Activated T-helper 1 cell treated with anti-CD3 and anti-CD28 coated beads, Interleukin-12 subunit alpha, Interleukin-12 subunit beta, Interleukin-2, Interleukin-4 antibody, amounts not matched to agents 30 ng/mL and 10 ng/mL and 1 ng/mL, durations not matched to agents 14 hours and 24 hours and 36 hours (primary cell): ENCODE results near the gene AUTS2. TPM values are rescaled to one million over a fixed set of nuclear protein-coding genes. Genes with fewer than 3 reads are reported as not detected.

Experiments
- DNase-seq: peaks from one replicate; pipeline ENCODE4 v3.0.0; 2021; ENCODE audit warnings: low spot score
- H3K27ac Mint-ChIP-seq: one replicate; pipeline ENCODE4 v1.8.0; 2021; ENCODE audit warnings: mild to moderate bottlenecking, mixed read lengths
- H3K27me3 Mint-ChIP-seq: one replicate; pipeline ENCODE4 v1.8.0; 2022; ENCODE audit warnings: mild to moderate bottlenecking, moderate library complexity, mixed read lengths; ENCODE audit not compliant: insufficient read depth
- H3K36me3 Mint-ChIP-seq: one replicate; pipeline ENCODE4 v1.8.0; 2021; ENCODE audit warnings: low read depth, mixed read lengths
- H3K4me1 Mint-ChIP-seq: one replicate; pipeline ENCODE4 v1.8.0; 2021; ENCODE audit warnings: low read depth, mixed read lengths
- H3K4me3 Mint-ChIP-seq: one replicate; pipeline ENCODE4 v1.8.0; 2021; ENCODE audit warnings: mild to moderate bottlenecking, moderate library complexity, mixed read lengths
- H3K9me3 Mint-ChIP-seq: one replicate; pipeline ENCODE4 v1.8.0; 2021; ENCODE audit warnings: mixed read lengths
- intact Hi-C: fragments of 100-400 bp; cut with micrococcal nuclease; formaldehyde crosslinking; loops from one replicate; pipeline ENCODE4 v1.15.1; 2024
- total RNA-seq: library from RNA; stranded (reverse); gene quantifications from 2 replicates; pipeline ENCODE4 v1.2.3, GENCODE V29; 2022

Gene AUTS2
- total RNA-seq, 1 donor from 2014 or later = 2.7 TPM

DNA sequence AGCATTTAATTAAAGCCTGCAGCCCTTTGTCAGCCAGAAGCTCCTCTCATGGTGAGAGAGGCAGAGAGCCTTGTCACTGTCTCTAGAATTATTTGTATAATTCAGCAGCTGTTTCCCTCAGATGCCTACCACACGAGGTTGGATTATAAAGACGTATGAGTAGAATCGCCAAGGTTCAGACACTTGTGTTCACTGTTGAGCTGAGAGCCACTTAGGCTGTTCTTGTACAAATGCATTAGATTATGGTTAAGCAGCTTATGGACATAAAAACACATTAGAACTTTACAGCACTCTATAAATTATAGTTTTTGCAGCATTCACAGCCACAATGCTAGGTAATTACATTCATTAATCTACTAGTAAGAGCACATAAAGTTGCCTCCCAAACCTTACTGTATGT lies 282.6 kb downstream of the AUTS2 start:
- Mint-ChIP-seq H3K4me1 (no peaks in the 10 kb centered on the region), H3K36me3 (no peaks in the 10 kb centered on the region), H3K9me3 (no peaks in the 10 kb centered on the region), H3K4me3 (no peak overlapping the region), H3K27me3 (no peaks in the 10 kb centered on the region), H3K27ac (no peak overlapping the region)
- no peak for DNase-seq
- intact Hi-C loops = no loop called here

DNA sequence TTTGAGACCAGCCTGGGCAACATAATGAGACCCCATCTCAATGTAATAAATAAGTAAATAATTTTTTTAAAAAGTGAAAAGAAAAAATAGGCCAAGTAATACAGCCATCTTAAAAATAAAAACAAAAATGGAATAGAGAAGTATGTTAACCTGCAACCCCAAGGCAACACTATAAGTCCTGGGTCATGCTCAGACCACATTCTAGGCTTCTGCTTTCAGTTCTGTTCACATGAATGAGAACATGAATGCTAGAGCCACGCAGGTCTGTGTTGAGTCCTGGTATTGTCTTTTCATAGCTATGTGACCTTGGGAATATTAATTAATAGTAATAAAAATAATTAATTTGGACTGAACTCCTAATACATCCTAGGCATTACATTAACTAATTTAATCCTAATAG lies 284.0 kb downstream of the AUTS2 start:
- DNase-seq = no peak
- H3K27me3 Mint-ChIP-seq = no peaks in the 10 kb centered on the region
- H3K4me1 Mint-ChIP-seq = no peaks in the 10 kb centered on the region
- H3K36me3 Mint-ChIP-seq = no peaks in the 10 kb centered on the region
- H3K9me3 Mint-ChIP-seq = no peaks in the 10 kb centered on the region
- H3K4me3 Mint-ChIP-seq = no peak overlapping the region
- H3K27ac Mint-ChIP-seq = no peak overlapping the region
- intact Hi-C loops = no loop called here

DNA sequence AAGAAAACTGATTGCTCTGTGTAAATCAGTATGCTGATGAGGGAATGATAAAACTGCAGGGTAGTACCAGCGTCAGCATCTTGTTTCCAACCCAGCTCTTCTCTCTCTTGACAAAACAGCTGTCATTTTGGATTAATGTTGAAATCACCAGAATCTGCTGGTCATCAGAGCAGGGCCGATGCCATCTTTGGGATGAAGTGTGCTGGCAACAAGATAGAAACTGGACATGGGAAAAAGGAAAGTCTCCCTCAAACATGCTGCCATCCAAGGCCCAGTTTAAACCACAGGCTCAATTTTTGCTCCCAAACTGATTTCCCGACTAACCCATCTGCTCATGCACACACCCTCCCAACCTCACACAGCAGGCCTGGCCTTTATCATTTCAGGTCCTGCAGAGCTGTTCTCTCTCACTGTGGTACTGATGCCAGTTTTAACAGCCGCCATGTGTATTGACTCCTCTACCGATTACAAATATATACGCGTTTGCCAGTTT lies 285.2 kb downstream of the AUTS2 start:
- Mint-ChIP-seq H3K4me3 (no peak overlapping the region), H3K4me1 (no peaks in the 10 kb centered on the region), H3K27me3 (no peaks in the 10 kb centered on the region), H3K36me3 (no peaks in the 10 kb centered on the region), H3K27ac (no peak overlapping the region), H3K9me3 (no peaks in the 10 kb centered on the region)
- DNase-seq = no peak
- intact Hi-C loops = no loop called here

DNA sequence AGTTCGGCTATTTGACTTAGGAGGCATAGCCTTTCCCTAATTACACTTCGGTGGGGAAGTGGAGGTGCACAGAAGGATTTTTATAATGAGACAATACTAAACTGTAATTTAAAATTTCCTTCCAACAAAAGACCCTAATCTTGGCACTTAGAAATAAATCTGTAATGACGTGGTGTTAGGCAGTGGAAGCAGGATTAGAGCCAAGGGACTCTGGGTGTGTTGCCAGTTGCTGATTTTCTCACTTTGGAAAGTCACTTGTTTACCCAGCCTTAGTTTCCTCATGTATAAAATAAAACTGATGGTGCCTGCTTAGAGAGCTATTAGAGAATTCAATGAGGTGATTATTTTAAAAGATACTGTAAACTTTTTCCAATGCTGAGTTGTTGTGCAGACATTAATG lies 287.2 kb downstream of the AUTS2 start:
- H3K9me3 Mint-ChIP-seq = no peaks in the 10 kb centered on the region
- H3K4me3 Mint-ChIP-seq = no peak overlapping the region
- no peaks in the 10 kb centered on the region for H3K36me3 Mint-ChIP-seq
- DNase-seq = no peak
- H3K27ac Mint-ChIP-seq = no peak overlapping the region
- no peaks in the 10 kb centered on the region for H3K4me1 Mint-ChIP-seq
- intact Hi-C loops = no loop called here
- no peaks in the 10 kb centered on the region for H3K27me3 Mint-ChIP-seq

DNA sequence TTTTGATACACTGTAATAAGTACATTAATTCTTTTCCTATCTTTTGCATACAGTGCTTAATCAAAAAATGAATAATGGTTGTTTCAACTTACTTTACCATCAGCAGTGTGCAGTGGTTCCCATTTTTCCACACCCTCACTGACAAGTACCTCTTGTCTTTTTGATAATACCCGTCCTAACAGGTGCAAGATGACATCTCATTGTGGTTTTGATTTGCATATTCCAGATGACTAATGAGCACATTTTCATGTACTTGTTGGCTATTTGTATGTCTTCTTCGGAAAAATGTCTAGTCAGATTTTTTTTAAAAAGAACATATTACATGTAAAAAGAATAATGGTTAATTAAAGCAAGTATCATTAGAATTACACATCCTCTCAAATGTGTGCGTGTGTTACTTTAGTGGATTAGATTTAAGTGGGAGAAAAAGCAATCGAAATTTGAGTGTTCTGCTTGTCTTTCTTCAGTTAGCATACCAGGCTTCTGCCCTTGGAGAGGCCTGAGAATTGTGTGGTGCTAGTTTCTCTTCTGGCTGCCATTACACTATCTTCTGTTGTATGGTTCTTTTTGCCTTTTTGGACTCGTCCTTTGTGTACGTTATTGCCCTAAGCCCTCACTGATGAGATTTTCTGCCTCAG lies 291.2 kb downstream of the AUTS2 start:
- Mint-ChIP-seq H3K36me3 (no peaks in the 10 kb centered on the region), H3K9me3 (no peaks in the 10 kb centered on the region), H3K27me3 (no peaks in the 10 kb centered on the region), H3K4me1 (no peaks in the 10 kb centered on the region), H3K4me3 (no peak overlapping the region), H3K27ac (no peak overlapping the region)
- intact Hi-C loops = no loop called here
- DNase-seq = no peak

DNA sequence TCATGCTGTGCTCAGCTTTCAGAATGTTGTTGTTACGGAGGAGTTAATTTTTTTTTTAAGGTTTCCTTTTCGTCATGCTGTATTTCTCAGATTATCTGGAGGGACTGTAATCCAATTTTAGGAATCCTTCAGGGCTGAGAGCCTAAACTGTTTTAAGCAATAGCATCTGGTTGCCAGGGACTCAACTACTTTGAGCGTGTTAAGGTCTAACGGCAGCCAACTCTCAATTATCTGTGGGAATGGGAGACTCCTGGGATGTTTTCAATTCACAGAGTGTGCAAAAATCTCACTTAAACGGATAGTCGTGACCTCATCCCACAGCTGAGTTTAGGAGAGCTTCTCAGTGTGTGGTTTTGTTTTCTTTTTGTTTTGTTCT lies 291.7 kb downstream of the AUTS2 start:
- Mint-ChIP-seq H3K27ac (no peak overlapping the region), H3K36me3 (no peaks in the 10 kb centered on the region), H3K4me1 (no peaks in the 10 kb centered on the region), H3K4me3 (no peak overlapping the region), H3K9me3 (no peaks in the 10 kb centered on the region), H3K27me3 (no peaks in the 10 kb centered on the region)
- DNase-seq = no peak
- intact Hi-C loops = no loop called here

DNA sequence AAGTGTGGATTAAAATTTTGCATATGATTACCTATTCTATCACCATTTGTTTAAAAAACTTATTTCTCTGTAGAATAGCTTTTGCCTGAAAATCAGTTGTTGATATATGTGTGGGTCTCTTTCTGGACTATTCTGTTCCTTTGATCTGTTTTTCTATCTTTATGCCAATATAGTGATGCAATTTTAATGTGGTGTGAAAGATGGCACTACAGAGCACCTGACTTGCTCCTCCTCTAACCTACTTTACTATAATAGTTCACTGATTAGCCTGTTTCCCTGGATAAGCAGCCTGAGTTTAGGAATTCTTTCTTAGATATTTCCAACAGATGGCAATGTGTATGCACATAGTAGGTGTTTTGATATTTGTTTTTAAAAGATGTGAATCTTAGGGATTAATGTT lies 294.5 kb downstream of the AUTS2 start:
- H3K4me1 Mint-ChIP-seq = no peaks in the 10 kb centered on the region
- H3K9me3 Mint-ChIP-seq = no peaks in the 10 kb centered on the region
- DNase-seq = no peak
- intact Hi-C loops = no loop called here
- no peak overlapping the region for H3K4me3 Mint-ChIP-seq
- H3K27ac Mint-ChIP-seq = no peak overlapping the region
- H3K36me3 Mint-ChIP-seq = no peaks in the 10 kb centered on the region
- no peaks in the 10 kb centered on the region for H3K27me3 Mint-ChIP-seq

DNA sequence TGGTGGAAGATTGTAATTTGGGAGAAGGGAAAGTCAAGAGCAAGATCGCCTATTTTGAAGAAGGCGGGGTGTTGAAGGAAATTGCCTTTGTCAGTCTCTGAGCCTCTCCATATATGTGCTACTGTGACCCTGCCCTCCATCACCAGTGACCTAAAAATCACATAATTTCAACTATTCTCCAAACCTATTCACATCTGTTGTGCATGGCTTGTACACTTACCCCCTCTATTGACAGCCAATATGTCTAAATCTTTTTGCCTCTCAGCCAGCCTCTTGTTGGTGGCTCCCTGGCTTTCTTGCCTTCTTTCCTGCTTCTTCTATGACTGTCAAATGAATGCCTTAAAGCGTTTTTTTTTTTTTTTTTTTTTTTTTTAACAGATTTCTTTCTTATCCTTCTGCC lies 295.6 kb downstream of the AUTS2 start:
- intact Hi-C loops = no loop called here
- H3K36me3 Mint-ChIP-seq = no peaks in the 10 kb centered on the region

DNA sequence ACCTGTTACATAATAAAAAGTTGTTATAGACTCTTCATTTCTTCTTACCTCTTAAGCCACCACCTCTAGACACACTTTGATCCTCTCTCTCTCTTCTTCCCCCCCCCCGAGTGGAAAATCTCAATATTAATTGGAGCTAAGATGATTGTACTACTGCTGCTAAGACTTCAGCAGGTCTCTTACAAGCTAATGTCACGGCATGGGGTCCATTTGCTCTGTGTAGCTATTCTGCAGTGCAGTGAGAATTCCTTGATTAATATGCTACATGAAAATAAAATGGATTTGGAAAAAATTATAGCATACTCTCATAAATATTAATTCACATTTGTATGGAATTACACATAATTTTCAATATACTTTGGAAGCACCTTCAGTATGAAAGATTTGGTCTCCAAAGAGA lies 297.2 kb downstream of the AUTS2 start:
- no peak for DNase-seq
- no peaks in the 10 kb centered on the region for H3K27me3 Mint-ChIP-seq
- intact Hi-C loops = no loop called here
- H3K9me3 Mint-ChIP-seq = no peaks in the 10 kb centered on the region
- no peaks in the 10 kb centered on the region for H3K4me1 Mint-ChIP-seq
- H3K4me3 Mint-ChIP-seq = no peak overlapping the region
- H3K27ac Mint-ChIP-seq = no peak overlapping the region
- H3K36me3 Mint-ChIP-seq = no peaks in the 10 kb centered on the region

More for the DNA sequence above, 295.6 kb downstream of the AUTS2 start:
- no peak for DNase-seq
- Mint-ChIP-seq H3K4me1 (no peaks in the 10 kb centered on the region), H3K4me3 (no peak overlapping the region), H3K9me3 (no peaks in the 10 kb centered on the region), H3K27me3 (no peaks in the 10 kb centered on the region), H3K27ac (no peak overlapping the region)

DNA sequence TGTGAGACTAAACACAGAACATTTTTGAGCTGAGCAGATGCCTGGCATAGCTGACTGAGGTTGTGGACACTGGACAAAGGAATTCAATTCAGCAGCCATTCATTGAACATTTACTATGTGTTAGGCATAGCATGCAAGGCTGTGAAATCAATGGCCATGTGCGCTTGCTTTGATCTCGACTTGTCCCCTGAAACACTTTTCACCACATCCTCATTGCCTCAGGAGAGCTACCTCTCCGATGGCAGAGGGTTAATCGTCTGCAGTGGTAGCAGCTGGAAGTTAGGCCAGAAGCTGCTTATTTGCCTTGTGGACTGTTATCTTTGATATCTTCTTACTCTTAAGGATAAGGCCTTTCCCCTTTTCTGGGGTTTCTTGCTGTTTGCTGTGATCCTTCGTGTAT lies 297.8 kb downstream of the AUTS2 start:
- no peaks in the 10 kb centered on the region for H3K4me1 Mint-ChIP-seq
- intact Hi-C loops = no loop called here

DNA sequence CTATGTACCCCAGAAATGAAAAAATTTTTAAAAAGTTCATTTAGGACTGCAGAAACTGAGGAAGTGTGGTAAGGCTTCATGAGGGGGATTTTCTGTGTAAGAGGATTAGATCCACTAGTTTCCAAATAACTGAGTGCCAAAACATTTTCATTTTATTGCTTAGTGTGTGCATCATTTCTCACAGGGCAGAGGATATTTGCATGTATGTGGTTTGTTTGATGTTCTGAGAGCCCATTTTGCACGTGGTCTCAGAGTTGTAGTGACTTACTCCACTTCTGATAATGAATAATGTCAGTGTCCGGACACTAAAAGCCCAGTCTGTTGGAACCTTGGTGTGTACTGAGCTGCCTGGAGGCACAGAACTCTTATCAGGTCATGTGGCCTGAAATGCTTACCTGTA lies 299.9 kb downstream of the AUTS2 start:
- Mint-ChIP-seq H3K4me3 (no peak overlapping the region), H3K4me1 (no peaks in the 10 kb centered on the region), H3K9me3 (no peaks in the 10 kb centered on the region), H3K36me3 (no peaks in the 10 kb centered on the region), H3K27ac (no peak overlapping the region), H3K27me3 (no peaks in the 10 kb centered on the region)
- intact Hi-C loops = no loop called here
- DNase-seq = no peak

More for the DNA sequence above, 297.8 kb downstream of the AUTS2 start:
- H3K27me3 Mint-ChIP-seq = no peaks in the 10 kb centered on the region
- H3K4me3 Mint-ChIP-seq = no peak overlapping the region
- H3K36me3 Mint-ChIP-seq = no peaks in the 10 kb centered on the region
- H3K9me3 Mint-ChIP-seq = no peaks in the 10 kb centered on the region
- H3K27ac Mint-ChIP-seq = no peak overlapping the region
- no peak for DNase-seq

DNA sequence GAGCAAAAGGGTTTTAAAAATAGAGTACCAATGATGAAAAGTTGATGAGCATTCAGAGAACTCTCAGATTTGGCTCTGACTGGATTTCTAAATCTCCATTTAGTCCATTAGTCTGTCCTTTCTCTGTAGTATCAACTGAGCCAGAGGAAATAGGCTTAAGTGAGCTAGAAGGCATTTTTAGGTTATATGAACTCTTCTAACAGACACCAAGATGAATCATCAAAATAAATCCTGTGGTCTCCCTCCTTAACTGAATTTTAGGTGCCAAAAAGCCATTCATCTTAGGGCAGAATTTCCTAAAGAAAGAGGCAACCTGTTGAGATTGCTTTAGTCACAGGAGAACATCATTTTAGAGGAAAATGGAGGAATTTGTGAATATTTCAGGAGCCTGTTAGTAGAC lies 305.1 kb downstream of the AUTS2 start:
- Mint-ChIP-seq H3K27ac (no peak overlapping the region), H3K27me3 (no peaks in the 10 kb centered on the region), H3K4me3 (no peak overlapping the region), H3K9me3 (no peaks in the 10 kb centered on the region), H3K4me1 (no peaks in the 10 kb centered on the region), H3K36me3 (no peaks in the 10 kb centered on the region)
- intact Hi-C loops = loop anchor here (10.0 kb wide), 1 partner anchor 79 kb away; no protein-coding TSS in a partner anchor
- DNase-seq = no peak

DNA sequence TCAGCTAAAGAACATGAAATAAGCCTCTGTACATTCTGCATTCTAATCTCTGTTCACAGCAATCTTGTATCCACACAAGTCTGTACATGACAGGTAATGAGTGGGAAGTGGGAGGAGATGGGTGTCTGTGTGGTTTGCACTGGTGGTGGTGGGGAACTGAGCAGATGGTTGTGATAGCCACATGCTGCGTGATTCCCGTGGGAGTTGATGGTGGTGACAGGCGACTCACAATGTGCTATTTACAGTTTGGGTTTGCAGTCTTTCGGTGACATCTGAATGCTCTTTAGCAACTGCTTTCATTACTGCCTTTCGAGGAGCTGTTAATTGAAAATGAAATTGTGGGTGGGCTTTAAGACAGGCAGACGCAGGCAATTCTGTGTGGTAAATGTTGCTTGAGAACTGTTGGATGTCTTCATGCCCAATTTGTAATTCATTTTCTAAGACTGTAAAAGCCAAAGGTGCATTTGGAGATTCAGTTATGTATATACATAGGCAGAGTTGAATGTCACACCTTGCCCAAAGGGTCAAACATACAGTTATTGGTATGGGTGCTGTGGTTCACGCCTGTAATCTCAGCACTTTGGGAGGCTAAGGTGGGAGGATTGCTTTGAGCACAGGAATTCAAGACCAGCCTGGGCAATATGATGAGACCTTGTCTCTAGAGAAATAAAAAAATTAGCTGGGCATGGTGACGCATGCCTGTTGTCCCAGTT lies 308.2 kb downstream of the AUTS2 start:
- no peak overlapping the region for H3K4me3 Mint-ChIP-seq
- DNase-seq = no peak
- intact Hi-C loops = loop anchor here (10.0 kb wide), 1 partner anchor 82 kb away; no protein-coding TSS in a partner anchor
- no peaks in the 10 kb centered on the region for H3K27me3 Mint-ChIP-seq
- no peak overlapping the region for H3K27ac Mint-ChIP-seq
- H3K4me1 Mint-ChIP-seq = no peaks in the 10 kb centered on the region
- H3K36me3 Mint-ChIP-seq = no peaks in the 10 kb centered on the region
- peaks cover 5% of the 10 kb centered on the region for H3K9me3 Mint-ChIP-seq
